Epithelial cell of proximal tubule (primary cell): ENCODE data around the gene COL16A1. TPM values are rescaled to one million over a fixed set of nuclear protein-coding genes. Genes with fewer than 3 reads are reported as not detected.
A peak's percentile ranks its signal among the peaks of the same experiment; 100 is the strongest.

Experiments used
- DNase-seq: peaks from one replicate; pipeline ENCODE4 v3.0.0-alpha.2; 2011; ENCODE audit warnings: low read depth
- H3K4me3 ChIP-seq: 2 replicates; pipeline ENCODE4 v1.5.1; 2011; ENCODE audit warnings: low read depth, mild to moderate bottlenecking, low read length
- total RNA-seq: library from RNA; depleted of rRNA; stranded (reverse); fragments of >200 nt; gene quantifications from 2 replicates; pipeline ENCODE4 v1.2.3, GENCODE V29; 2015
- TF ChIP-seq, protein P1 (sequence below): conservative IDR thresholded peaks from 2 replicates; pipeline ENCODE4 v1.5.1; 2012; ENCODE audit warnings: low read depth, mild to moderate bottlenecking, low read length

The COL16A1 gene
- total RNA-seq, 1 donor from 2014 or later = 5.3 TPM

GRCh38 chr1:31687601-31688000, 16.2 kb downstream of the COL16A1 start:
- TF ChIP-seq, protein P1, sequence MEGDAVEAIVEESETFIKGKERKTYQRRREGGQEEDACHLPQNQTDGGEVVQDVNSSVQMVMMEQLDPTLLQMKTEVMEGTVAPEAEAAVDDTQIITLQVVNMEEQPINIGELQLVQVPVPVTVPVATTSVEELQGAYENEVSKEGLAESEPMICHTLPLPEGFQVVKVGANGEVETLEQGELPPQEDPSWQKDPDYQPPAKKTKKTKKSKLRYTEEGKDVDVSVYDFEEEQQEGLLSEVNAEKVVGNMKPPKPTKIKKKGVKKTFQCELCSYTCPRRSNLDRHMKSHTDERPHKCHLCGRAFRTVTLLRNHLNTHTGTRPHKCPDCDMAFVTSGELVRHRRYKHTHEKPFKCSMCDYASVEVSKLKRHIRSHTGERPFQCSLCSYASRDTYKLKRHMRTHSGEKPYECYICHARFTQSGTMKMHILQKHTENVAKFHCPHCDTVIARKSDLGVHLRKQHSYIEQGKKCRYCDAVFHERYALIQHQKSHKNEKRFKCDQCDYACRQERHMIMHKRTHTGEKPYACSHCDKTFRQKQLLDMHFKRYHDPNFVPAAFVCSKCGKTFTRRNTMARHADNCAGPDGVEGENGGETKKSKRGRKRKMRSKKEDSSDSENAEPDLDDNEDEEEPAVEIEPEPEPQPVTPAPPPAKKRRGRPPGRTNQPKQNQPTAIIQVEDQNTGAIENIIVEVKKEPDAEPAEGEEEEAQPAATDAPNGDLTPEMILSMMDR = no peak
- H3K4me3 ChIP-seq = no peak overlapping the region
- DNase-seq = no peak

DNA sequence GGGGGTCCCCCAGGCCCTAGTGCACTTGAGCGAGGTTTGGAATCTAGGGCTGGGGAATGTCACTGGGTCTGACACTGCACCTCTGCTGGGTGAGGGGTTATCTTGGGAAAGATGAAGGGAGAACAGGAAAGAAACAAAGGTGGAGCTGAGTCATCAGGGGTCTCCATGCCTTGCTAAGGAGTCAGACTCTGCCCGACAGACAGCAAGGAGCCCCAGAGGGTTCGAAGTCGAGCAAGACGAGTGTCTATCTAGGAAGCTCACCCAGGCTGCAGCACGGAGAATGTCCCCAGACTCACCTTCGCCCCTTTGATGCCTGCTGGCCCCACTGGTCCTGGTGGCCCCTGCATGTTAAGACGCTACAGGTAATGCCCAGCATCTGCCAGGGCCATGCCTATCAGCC, 18.0 kb downstream of the COL16A1 start:
- no peak overlapping the region for H3K4me3 ChIP-seq
- TF ChIP-seq, protein P1 = no peak
- DNase-seq = no peak

DNA sequence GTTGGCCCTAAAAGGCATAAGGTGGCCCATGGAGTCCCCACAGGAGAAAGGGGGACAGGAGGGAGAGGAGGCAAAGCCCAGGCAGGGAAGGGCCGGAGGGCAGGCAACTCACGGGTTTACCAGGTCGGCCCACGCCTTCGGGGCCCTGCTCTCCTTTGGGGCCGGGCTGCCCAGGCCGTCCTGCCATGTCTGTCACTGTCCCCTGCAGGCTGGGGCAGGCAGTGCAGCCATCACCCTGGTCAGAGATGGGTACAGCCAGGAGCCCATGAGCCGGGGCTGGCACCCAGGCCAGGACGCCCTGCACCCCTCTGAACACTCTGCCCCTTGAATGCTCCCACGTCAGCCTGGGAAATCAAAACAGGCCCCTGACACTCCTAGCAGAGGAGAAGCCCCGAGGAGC, 19.8 kb downstream of the COL16A1 start:
- H3K4me3 ChIP-seq = no peak overlapping the region
- TF ChIP-seq, protein P1 = peak; percentile 56
- no peak for DNase-seq

DNA sequence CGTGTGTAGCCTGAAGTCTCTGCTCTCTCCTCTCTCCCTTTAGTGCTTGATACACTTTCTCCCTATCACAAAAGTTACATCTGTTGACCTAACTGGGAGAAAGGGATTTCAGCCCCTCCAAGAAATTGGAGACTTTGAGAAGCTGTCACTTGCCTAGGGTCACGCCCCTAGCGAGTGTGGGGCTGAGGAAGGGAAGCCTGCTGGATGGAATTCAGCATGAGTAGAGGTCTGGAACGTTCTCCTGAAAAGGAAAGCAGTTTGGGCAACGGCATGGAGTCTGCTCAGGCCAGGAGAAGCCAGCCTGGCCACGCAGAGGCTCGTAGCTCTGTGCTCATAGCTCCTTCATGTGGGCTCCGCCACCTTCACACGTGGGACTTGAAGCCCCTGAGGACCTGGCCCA, 22.4 kb downstream of the COL16A1 start:
- TF ChIP-seq, protein P1 = no peak
- DNase-seq = no peak
- no peak overlapping the region for H3K4me3 ChIP-seq

DNA sequence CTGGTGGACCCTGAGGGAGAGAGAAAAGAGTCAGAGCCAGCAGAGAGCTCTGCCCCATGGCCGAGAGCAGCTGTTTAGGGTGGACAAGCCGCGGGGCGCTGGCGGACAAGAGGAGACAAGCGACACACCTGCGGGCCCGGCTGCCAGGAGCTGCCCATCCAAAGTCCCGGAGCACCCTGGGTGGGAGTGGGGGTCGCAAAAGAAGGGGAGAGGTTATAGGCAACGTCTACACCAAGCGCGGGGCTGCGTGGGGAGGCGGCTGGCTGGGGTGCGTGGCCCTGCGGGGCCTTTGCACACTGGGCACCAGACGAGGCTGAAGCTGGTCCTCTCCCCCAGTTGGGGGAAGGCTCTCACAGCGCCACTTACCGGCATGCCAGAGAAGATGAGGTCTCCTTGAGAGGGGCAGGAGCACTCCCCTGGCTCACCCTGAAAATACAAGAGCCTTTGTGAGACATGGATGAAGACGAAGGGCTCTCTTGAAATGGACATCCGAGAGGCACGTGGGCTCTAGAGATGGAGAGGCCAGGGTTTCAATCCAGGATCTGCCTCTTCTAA, 24.1 kb downstream of the COL16A1 start:
- TF ChIP-seq, protein P1 = no peak
- DNase-seq = no peak
- H3K4me3 ChIP-seq = no peak overlapping the region

- TF ChIP-seq, protein P1 = no peak
- no peak overlapping the region for H3K4me3 ChIP-seq
- DNase-seq = no peak
Measured at GRCh38 chr1:31679091-31679490, 24.7 kb downstream of the COL16A1 start.

- TF ChIP-seq, protein P1 = no peak
- DNase-seq = no peak
- no peak overlapping the region for H3K4me3 ChIP-seq
Measured at GRCh38 chr1:31678681-31679080, 25.1 kb downstream of the COL16A1 start.
